DOHH2 (cell line): Measurements from ENCODE around the gene ZFP3.
"Not testable (repeated sequence)": the region's sequence is repeated elsewhere in the genome, so short reads cannot be mapped to it uniquely, and the experiment has no call there.

Experiments used
- H3F3A ChIP-seq: fragments of 200-600 bp; sonication (generic), shearing (Covaris generic); 2 replicates; pipeline ENCODE4 v1.6.0; 2016; ENCODE audit warnings: antibody characterized with exemption, mild to moderate bottlenecking; ENCODE audit not compliant: control insufficient read depth, insufficient read depth
- H3K27ac ChIP-seq: fragments of 200-600 bp; sonication (generic); 2 replicates; pipeline ENCODE4 v1.5.1; 2014; ENCODE audit warnings: low read depth, mild to moderate bottlenecking, low read length, moderate library complexity
- H3K27me3 ChIP-seq: fragments of 200-600 bp; sonication (generic); 2 replicates; pipeline ENCODE4 v1.6.1; 2014; ENCODE audit warnings: mild to moderate bottlenecking, low read length, mixed read lengths; ENCODE audit not compliant: control insufficient read depth
- H3K36me3 ChIP-seq: fragments of 200-600 bp; sonication (generic); 2 replicates; pipeline ENCODE4 v1.6.1; 2014; ENCODE audit warnings: mild to moderate bottlenecking, low read length, moderate library complexity, mixed read lengths; ENCODE audit not compliant: control insufficient read depth
- H3K4me1 ChIP-seq: fragments of 200-600 bp; sonication (generic); 2 replicates; pipeline ENCODE4 v1.6.1; 2014; ENCODE audit warnings: mild to moderate bottlenecking, low read length, mixed read lengths; ENCODE audit not compliant: control insufficient read depth
- H3K4me2 ChIP-seq: fragments of 200-600 bp; sonication (generic); 2 replicates; pipeline ENCODE4 v1.6.0; 2014; ENCODE audit warnings: mild to moderate bottlenecking, low read length, moderate library complexity
- H3K4me3 ChIP-seq: fragments of 200-600 bp; sonication (generic); 2 replicates; pipeline ENCODE4 v1.5.1; 2014; ENCODE audit warnings: mild to moderate bottlenecking, low read length, mixed read lengths
- H3K79me2 ChIP-seq: fragments of 200-600 bp; sonication (generic); 2 replicates; pipeline ENCODE4 v1.6.1; 2014; ENCODE audit warnings: mild to moderate bottlenecking, low read length, mixed read lengths; ENCODE audit not compliant: control insufficient read depth
- H3K9me2 ChIP-seq: fragments of 200-600 bp; sonication (generic); replicated peaks from 2 replicates; pipeline ENCODE4 v1.6.1; 2014; ENCODE audit warnings: mild to moderate bottlenecking, low read length, mixed read lengths; ENCODE audit not compliant: control insufficient read depth
- H3K9me3 ChIP-seq: fragments of 200-600 bp; sonication (generic); 2 replicates; pipeline ENCODE4 v1.6.1; 2014; ENCODE audit warnings: antibody characterized with exemption, low read length, mixed read lengths; ENCODE audit not compliant: control insufficient read depth, insufficient read depth
- H4K20me1 ChIP-seq: fragments of 200-600 bp; sonication (generic); 2 replicates; pipeline ENCODE4 v1.6.0; 2014; ENCODE audit warnings: low read depth, mild to moderate bottlenecking, antibody characterized with exemption, low read length, moderate library complexity; ENCODE audit not compliant: control insufficient read depth, insufficient read depth
- EZH2phosphoT487 ChIP-seq: fragments of 200-600 bp; sonication (generic); IDR thresholded peaks from 2 replicates; pipeline ENCODE4 v1.6.1; 2017; ENCODE audit warnings: borderline replicate concordance, mild to moderate bottlenecking, antibody characterized with exemption, low read length, moderate library complexity, mixed read lengths
- TF ChIP-seq, protein P1 (sequence below): fragments of 200-600 bp; sonication (generic); IDR thresholded peaks from one replicate; pipeline ENCODE4 v1.5.1; 2014; ENCODE audit warnings: antibody characterized with exemption, mild to moderate bottlenecking, low read depth, low read length; ENCODE audit not compliant: poor library complexity, severe bottlenecking

ZFP3 gene

GRCh38 chr17:5138616-5139457 is 60.6 kb downstream of the ZFP3 start:
- Histone ChIP-seq H3K27me3 (no peaks in the 10 kb centered on the region), H3K27ac (no peak overlapping the region), H4K20me1 (no peaks in the 10 kb centered on the region), H3K79me2 (no peaks in the 10 kb centered on the region), H3K9me3 (no peaks in the 10 kb centered on the region), H3K4me1 (no peaks in the 10 kb centered on the region), H3F3A (no peaks in the 10 kb centered on the region), H3K4me2 (no peak overlapping the region), H3K9me2 (no peaks in the 10 kb centered on the region), H3K36me3 (no peaks in the 10 kb centered on the region), H3K4me3 (no peak overlapping the region)
- TF ChIP-seq, protein P1, sequence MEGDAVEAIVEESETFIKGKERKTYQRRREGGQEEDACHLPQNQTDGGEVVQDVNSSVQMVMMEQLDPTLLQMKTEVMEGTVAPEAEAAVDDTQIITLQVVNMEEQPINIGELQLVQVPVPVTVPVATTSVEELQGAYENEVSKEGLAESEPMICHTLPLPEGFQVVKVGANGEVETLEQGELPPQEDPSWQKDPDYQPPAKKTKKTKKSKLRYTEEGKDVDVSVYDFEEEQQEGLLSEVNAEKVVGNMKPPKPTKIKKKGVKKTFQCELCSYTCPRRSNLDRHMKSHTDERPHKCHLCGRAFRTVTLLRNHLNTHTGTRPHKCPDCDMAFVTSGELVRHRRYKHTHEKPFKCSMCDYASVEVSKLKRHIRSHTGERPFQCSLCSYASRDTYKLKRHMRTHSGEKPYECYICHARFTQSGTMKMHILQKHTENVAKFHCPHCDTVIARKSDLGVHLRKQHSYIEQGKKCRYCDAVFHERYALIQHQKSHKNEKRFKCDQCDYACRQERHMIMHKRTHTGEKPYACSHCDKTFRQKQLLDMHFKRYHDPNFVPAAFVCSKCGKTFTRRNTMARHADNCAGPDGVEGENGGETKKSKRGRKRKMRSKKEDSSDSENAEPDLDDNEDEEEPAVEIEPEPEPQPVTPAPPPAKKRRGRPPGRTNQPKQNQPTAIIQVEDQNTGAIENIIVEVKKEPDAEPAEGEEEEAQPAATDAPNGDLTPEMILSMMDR = no peak
- no peak for TF ChIP-seq EZH2phosphoT487

DNA sequence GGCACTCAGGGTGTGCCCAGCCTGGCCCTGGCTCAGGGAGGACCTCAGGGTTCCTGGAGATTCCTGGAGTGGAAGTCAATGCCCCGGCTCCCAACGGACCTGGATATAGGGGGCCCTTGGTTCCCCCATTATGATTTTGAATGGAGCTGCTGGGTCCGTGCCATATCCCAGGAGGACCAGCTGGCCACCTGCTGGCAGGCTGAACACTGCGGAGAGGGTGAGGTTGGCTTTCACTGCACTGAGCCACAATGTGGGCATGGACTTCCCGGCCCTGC is 61.1 kb downstream of the ZFP3 start:
- Histone ChIP-seq H3F3A (no peaks in the 10 kb centered on the region), H3K27ac (no peak overlapping the region), H3K4me3 (no peak overlapping the region), H3K4me2 (no peak overlapping the region), H3K9me2 (no peaks in the 10 kb centered on the region), H3K4me1 (no peaks in the 10 kb centered on the region), H3K27me3 (no peaks in the 10 kb centered on the region), H3K36me3 (no peaks in the 10 kb centered on the region), H4K20me1 (no peaks in the 10 kb centered on the region), H3K79me2 (no peaks in the 10 kb centered on the region), H3K9me3 (no peaks in the 10 kb centered on the region)
- TF ChIP-seq EZH2phosphoT487 = no peak
- TF ChIP-seq, protein P1 = no peak

GRCh38 chr17:5142877-5143276 is 64.6 kb downstream of the ZFP3 start:
- H4K20me1 ChIP-seq, H3K79me2 ChIP-seq, H3K4me3 ChIP-seq, H3K9me3 ChIP-seq, H3K9me2 ChIP-seq, H3F3A ChIP-seq, H3K36me3 ChIP-seq, H3K4me1 ChIP-seq, H3K27me3 ChIP-seq, H3K27ac ChIP-seq, H3K4me2 ChIP-seq: not testable (repeated sequence)
